Urinary bladder (tissue), 4 donors: ENCODE results near the gene EDEM1. TPM values are rescaled to one million over a fixed set of nuclear protein-coding genes. Genes with fewer than 3 reads are reported as not detected.

Experiments used
- DNase-seq: peaks from one replicate; pipeline ENCODE4 v3.0.0-alpha.2; 2015; ENCODE audit errors: extremely low spot score
- H3K27ac ChIP-seq: one replicate; pipeline ENCODE4 v1.5.1; 2013; ENCODE audit warnings: low read depth, mild to moderate bottlenecking, moderate library complexity
- H3K36me3 ChIP-seq: one replicate; pipeline ENCODE4 v1.6.1; 2013; ENCODE audit warnings: mild to moderate bottlenecking, moderate library complexity; ENCODE audit not compliant: insufficient read depth
- H3K4me1 ChIP-seq: one replicate; pipeline ENCODE4 v1.6.1; 2013; ENCODE audit warnings: mild to moderate bottlenecking, moderate library complexity; ENCODE audit not compliant: insufficient read depth
- H3K4me3 ChIP-seq: one replicate; pipeline ENCODE4 v1.5.1; 2013; ENCODE audit warnings: low read depth, low read length
- WGBS: extraction: QIAGEN DNeasy Blood & Tissue Kit; methylation state at CpG from one replicate; pipeline ENCODE4 v1.1.7; 2013; 5-methylcytosine and 5-hydroxymethylcytosine counted together
- polyA plus RNA-seq: library from polyadenylated mRNA; stranded (reverse); fragments of 200-250 nt; gene quantifications from one replicate; pipeline ENCODE4 v1.2.3, GENCODE V29; 2013
- total RNA-seq: library from RNA; depleted of rRNA; stranded (reverse); fragments of >200 nt; gene quantifications from one replicate; pipeline ENCODE4 v1.2.3, GENCODE V29; 2014
- donor health status: healthy with polysubstance abuse.
- donor health status: healthy.

Gene EDEM1
- total and polyA plus RNA-seq, 2 donors: 13.6 to 15.9 TPM

DNA sequence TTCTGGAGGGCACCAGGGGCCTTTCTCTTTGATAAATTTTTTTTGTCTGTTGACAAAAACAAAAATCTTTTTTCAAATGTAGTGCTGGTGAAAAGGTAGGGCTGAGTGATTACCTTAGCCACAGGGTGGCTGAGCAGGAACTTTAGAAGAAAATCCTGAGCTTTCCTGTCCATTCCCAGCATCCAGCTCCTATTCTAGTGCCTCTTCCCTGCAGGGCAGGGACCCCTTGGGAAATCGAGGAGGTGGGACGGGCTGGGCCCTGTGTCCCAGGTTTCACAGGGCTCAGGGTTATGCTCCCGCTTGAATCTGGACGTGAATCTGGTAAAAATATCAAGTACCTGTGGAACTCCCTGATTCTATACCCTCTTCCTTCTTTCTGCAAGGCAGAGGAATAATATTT is 31.7 kb downstream of the EDEM1 start:
- H3K27ac ChIP-seq: no peak overlapping the region
- H3K4me1 ChIP-seq: no peaks in the 10 kb centered on the region
- peaks cover 6% of the 10 kb centered on the region for H3K36me3 ChIP-seq
- WGBS: 89% methylated on average over 4 of the region's 4 CpGs
- no peak for DNase-seq
- H3K4me3 ChIP-seq: no peak overlapping the region

DNA sequence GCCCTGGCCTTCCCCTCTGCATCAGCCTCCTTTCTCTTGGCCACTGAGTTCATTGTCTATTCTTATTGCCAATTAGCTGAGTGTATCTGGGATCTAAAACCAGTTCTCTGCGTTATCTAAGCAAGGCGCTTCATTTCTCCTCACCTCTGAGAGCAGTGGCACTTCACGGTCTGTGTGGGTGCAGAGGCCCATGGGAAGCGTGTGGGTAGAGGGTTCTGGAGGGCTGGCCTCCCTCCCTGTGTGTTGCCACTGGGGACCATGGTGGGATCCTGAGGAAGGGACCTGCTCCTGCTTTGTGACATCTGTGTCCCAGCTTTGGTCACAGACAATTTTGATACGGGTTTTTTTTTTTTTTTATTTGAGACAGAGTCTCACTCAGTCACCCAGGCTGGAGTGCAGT is 32.7 kb downstream of the EDEM1 start:
- Histone ChIP-seq H3K27ac (no peak overlapping the region), H3K36me3 (peaks cover 4% of the 10 kb centered on the region), H3K4me1 (no peaks in the 10 kb centered on the region), H3K4me3 (no peak overlapping the region)
- DNase-seq: no peak
- 73% methylated on average over 5 of the region's 5 CpGs for WGBS

DNA sequence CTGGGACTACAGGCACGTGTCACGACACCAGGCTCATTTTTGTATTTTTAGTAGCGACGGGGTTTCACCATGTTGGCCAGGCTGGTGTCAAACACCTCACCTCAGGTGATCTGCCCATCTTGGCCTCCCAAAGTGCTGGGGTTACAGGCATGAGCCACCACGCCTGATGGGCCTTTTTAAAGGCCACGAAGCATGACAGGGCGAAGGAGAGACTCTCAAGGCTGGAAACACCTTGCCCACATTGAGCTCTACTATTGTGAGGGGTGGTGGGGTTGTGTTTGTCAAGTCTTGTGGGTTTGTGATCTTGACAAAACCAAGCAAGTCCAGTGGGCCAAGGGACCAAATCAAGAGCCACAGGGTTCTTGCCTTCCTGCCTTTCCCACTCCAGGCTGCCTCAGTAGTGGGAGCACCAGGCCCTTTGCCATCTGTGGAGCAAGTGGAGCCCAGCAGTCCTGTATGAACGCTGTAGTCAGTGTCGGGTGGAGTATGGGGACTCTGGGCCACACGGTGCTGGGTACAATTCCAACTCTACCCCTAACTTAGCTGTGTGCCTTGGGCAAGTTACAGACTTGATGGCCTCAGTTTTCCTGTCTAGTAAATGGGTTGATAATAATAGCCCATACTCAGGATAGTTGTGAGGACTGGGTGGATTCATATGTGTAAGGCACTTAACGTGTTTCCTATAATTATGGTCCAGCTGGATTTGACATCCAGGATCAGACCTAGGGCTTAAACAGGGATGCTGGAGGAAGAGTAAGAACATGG is 33.3 kb downstream of the EDEM1 start:
- H3K4me1 ChIP-seq: no peaks in the 10 kb centered on the region
- H3K27ac ChIP-seq: no peak overlapping the region
- 83% methylated on average over 11 of the region's 11 CpGs for WGBS
- no peak for DNase-seq
- no peak overlapping the region for H3K4me3 ChIP-seq
- no peaks in the 10 kb centered on the region for H3K36me3 ChIP-seq

DNA sequence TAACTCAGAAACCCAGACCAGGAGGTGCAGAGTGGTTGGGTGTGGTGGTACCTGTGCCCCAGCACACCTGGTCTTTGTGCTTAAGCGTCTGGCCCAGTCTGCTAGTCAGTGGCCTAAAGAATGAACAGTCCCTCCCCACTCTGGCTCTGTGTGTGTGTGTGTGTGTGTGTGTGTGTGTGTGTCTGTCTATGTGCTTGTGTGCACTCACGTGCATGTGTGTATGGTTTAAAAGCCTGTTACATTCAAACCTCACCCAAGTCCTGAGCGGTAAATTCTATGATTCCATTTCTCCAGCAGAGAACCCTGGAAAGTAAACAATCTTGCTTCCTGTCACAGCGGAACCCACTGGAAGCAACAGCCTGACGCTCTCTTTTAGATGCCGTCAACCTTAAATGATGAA is 34.2 kb downstream of the EDEM1 start:
- 47% methylated on average over 6 of the region's 6 CpGs for WGBS
- H3K4me1 ChIP-seq: no peaks in the 10 kb centered on the region
- H3K36me3 ChIP-seq: no peaks in the 10 kb centered on the region
- DNase-seq: no peak
- no peak overlapping the region for H3K4me3 ChIP-seq
- H3K27ac ChIP-seq: no peak overlapping the region

DNA sequence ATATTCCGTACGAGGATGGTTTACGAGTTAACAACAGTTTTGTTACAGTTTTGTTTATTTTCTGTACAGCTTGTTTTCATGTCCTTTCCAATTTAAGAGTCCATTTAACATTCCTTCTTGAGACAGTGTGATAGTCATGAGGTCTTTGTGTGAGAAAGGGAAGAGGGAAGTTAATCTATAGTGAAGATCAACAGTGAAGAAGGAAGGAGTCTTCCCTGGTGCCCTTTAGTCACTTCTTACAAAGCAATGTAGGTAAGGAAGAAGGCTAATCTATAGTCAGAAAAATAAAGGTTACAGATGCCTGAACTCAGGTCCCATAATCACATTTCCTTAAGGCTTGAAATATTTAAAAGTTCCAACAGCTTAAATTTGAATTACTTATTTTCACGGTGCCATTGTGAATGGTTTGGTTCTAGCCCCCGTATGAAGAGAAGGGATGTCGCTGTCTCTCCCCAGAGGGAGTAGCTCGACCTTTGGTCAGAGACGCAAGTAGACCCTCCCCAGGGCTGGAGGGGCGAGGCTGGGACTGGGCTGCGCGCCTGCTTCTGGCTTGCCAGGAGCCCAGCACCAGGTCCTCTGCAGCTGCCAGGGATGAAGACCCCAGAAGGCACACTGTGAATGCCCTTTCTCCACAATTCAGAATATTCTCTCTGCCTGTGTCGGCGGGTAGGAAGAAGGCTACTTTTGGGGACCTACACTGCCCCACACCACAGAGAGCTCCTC is 34.9 kb downstream of the EDEM1 start:
- Histone ChIP-seq H3K36me3 (no peaks in the 10 kb centered on the region), H3K4me1 (no peaks in the 10 kb centered on the region), H3K27ac (no peak overlapping the region), H3K4me3 (no peak overlapping the region)
- no peak for DNase-seq
- 84% methylated on average over 13 of the region's 13 CpGs for WGBS

DNA sequence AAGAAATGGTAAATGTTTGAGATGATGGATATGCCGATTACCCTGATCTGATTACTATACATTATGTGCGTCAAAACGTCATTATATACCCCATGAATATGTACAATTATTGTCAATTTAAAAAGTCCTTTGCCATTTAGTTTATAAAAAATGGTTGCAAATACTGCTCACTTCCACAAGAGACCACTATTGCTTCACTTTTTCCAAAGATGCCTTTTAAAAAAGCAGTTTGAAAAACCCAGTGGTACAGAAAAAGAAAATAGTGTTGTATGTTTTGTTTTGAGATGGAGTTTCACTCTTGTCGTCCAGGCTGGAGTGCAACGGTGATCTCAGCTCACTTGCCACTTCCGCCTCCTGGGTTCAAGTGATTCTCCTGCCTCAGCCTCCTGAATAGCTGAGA is 39.3 kb downstream of the EDEM1 start:
- 43% methylated on average over 6 of the region's 6 CpGs for WGBS
- no peak overlapping the region for H3K4me3 ChIP-seq
- no peak for DNase-seq

DNA sequence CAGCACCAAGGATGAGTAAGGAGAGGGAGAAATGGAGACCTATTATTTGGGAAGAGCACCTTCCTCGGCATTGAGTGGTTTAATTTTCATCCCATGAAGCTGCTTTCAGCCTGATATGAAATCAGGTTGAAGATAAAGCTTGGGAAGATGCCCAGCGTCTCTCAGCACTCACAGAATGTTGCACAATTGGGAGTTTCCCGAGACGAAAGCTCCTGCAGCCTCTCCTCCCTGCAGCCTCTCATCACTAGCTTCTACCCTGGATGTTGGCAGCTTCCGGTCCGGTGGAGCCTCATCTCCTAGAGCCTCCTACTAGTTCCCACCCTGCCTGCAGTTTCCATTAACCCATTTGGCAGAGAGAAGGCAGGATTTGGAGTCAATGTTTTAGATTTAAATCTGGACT is 40.3 kb downstream of the EDEM1 start:
- H3K36me3 ChIP-seq: no peaks in the 10 kb centered on the region
- no peak overlapping the region for H3K27ac ChIP-seq
- 42% methylated on average over 6 of the region's 6 CpGs for WGBS
- H3K4me1 ChIP-seq: no peaks in the 10 kb centered on the region
- no peak overlapping the region for H3K4me3 ChIP-seq
- no peak for DNase-seq

More for the DNA sequence above, 39.3 kb downstream of the EDEM1 start:
- H3K4me1 ChIP-seq: no peaks in the 10 kb centered on the region
- H3K27ac ChIP-seq: no peak overlapping the region
- H3K36me3 ChIP-seq: no peaks in the 10 kb centered on the region

DNA sequence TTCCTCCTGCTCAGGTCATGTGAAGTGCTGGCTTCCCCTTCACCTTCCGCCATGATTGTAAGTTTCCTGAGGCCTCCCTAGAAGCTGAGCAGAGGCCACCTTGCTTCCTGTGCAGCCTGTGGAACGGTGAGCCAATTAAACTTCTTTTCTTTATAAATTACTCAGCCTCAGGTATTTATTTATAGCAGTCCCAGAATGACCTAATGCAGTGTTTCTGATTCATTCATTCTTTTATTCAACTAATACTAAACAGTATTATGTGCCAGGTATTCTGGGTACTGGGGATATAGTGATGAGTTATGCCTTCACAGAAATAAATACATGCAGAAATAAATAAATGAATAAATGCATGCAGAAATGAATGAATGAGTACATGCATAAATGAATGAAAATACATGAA is 41.9 kb downstream of the EDEM1 start:
- no peak for DNase-seq
- Histone ChIP-seq H3K4me1 (no peaks in the 10 kb centered on the region), H3K4me3 (no peak overlapping the region), H3K27ac (no peak overlapping the region), H3K36me3 (no peaks in the 10 kb centered on the region)
- 67% methylated on average over 2 of the region's 2 CpGs for WGBS

DNA sequence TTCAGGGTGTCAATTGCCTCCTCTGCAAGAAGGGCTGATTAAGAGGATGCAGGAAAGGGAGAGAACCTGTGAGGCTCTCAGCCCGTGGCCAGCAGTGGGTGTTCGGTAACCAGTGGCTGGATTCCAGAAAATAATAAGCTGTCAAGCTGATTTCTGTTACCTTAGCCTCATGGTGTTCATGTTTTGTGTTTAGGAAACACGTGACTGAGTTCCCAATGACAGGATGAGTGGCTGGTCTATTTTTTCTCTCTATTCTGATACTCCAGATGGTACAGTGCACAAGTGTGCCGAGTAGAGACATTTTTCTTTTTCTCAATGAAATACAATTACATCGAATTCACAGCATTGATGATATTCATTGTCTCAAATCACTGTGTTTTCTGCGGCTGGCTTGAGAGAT is 43.6 kb downstream of the EDEM1 start:
- DNase-seq: no peak
- 63% methylated on average over 6 of the region's 6 CpGs for WGBS
- H3K4me3 ChIP-seq: no peak overlapping the region
- no peaks in the 10 kb centered on the region for H3K36me3 ChIP-seq
- H3K4me1 ChIP-seq: no peaks in the 10 kb centered on the region
- no peak overlapping the region for H3K27ac ChIP-seq

DNA sequence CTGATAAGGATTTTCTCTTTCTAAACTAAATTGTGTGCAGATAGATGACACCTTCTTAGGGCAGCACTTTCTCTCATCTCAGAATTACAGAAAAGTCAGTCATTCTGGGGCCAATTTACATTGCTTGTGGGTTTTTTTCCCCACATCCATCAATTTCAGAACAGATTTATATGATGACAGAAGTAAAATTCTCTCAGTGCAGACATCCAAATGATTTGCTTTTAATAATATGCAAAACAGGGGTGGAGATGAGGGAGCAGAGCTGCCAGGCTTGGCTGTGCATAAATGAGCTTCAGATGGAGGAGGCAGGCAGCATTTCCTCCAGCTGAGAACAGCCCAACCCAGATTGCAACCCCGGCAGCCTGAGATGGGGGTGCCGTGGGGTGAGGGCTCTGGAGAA is 44.0 kb downstream of the EDEM1 start:
- DNase-seq: no peak
- Histone ChIP-seq H3K36me3 (no peaks in the 10 kb centered on the region), H3K27ac (no peak overlapping the region), H3K4me3 (no peak overlapping the region), H3K4me1 (no peaks in the 10 kb centered on the region)
- 11% methylated on average over 2 of the region's 2 CpGs for WGBS

DNA sequence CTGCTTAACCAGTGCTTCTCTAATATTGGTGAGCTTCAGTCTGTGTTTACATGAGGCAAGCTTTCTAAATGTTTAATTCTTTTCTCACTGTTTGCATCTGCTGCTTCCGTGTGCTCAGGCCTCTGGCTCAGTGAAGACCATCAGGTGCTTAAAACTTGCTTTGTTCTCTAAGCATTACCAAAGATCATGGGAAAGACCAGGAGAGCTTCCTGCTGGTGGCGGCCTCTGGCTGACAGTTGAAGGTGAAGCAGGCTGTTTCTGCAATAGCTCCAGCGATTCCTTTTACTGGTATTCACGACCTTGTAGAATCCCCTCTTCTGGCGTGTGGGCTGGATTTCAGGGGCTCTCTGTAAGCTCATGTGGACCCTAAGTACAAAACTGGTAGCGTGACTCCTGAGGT is 45.1 kb downstream of the EDEM1 start:
- Histone ChIP-seq H3K4me3 (no peak overlapping the region), H3K4me1 (no peaks in the 10 kb centered on the region), H3K36me3 (no peaks in the 10 kb centered on the region), H3K27ac (no peak overlapping the region)
- WGBS: 70% methylated on average over 6 of the region's 6 CpGs
- DNase-seq: no peak

DNA sequence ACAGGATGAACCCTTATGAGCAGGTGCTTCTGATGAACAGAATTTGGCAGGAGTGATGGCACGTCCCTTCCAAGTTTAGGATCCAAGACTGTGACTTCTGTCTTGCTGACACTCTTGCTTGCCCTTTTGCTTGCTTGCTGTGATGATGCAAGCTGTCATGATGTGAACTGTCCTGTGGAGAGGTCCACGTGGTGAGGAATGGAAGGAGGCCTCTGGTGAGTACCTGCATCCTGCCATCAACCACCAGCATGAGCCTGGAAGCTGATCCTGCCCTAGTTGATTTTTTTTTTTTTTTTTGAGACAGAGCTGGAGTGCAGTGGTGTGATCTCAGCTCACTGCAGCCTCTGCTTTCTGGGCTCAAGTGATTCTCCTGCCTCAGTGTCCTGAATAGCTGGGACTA is 45.5 kb downstream of the EDEM1 start:
- no peak overlapping the region for H3K27ac ChIP-seq
- no peaks in the 10 kb centered on the region for H3K4me1 ChIP-seq
- no peak overlapping the region for H3K4me3 ChIP-seq
- WGBS: 81% methylated on average over 2 of the region's 2 CpGs
- no peaks in the 10 kb centered on the region for H3K36me3 ChIP-seq
- no peak for DNase-seq

DNA sequence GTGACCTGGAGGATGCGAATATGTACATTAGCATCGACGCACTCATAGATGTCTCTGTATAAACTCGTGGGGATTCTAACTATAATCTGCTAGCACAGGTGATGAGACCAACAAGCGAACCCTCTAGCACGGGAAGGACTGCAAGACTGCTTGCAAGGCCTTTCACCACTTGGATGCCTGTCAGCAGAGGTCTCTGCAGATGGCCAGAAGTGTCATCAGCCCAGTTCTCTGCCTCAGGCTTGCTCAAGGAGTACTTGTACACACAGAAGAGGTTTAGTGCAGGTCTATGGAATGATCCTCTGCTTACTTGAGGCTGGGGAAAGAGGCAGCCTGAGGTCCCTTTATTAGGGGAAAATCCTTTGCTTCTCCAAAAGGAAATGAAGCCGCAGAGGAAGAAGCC is 48.1 kb downstream of the EDEM1 start:
- no peak overlapping the region for H3K27ac ChIP-seq
- H3K4me1 ChIP-seq: no peaks in the 10 kb centered on the region
- no peaks in the 10 kb centered on the region for H3K36me3 ChIP-seq
- no peak for DNase-seq
- H3K4me3 ChIP-seq: no peak overlapping the region
- 90% methylated on average over 7 of the region's 7 CpGs for WGBS

DNA sequence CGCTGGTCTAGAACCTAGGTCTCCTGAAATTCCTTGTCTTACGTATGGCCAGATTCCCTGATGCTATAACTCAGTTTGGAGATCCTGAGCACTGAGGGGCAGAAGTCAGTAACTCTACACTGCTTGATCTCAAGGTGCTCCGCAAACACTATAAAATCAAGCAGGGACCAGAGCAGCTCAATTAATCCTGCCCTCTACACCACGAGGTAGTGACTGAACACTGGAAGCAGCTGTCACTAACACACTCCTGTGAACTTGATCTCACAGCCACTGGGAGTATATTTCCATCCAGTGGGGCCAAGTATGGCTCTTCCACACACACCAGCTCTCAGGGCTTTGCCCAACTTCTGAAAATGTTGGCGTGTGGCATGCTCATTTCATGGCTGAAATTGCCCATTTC is 51.0 kb downstream of the EDEM1 start:
- 57% methylated on average over 5 of the region's 5 CpGs for WGBS

More for the DNA sequence above, 51.0 kb downstream of the EDEM1 start:
- no peaks in the 10 kb centered on the region for H3K4me1 ChIP-seq
- DNase-seq: no peak
- H3K36me3 ChIP-seq: no peaks in the 10 kb centered on the region
- H3K4me3 ChIP-seq: no peak overlapping the region
- H3K27ac ChIP-seq: no peak overlapping the region
